Body of pancreas (tissue), 4 donors: ENCODE data around the gene ICOS.

Experiments used
- POLR2A ChIP-seq, 3 donors: fragments of 450-650 bp; IDR thresholded peaks; one replicate each; pipeline ENCODE4 v1.6.1; 2016; ENCODE audit warnings: antibody characterized with exemption in 3 of 3, mild to moderate bottlenecking in 2 of 3
- TF ChIP-seq, protein P1 (sequence below), 7 experiments: fragments of 450-650 bp in 4 of 7; fragments of 200-600 bp in 3 of 7; sonication (generic) in 3 of 7; IDR thresholded peaks; one replicate each; pipeline ENCODE4 v1.5.1; 2016 to 2019; ENCODE audit warnings: antibody characterized with exemption in 7 of 7

GRCh38 chr2:203992509-203992908 is 55.9 kb downstream of the ICOS start:
- TF ChIP-seq, protein P1, sequence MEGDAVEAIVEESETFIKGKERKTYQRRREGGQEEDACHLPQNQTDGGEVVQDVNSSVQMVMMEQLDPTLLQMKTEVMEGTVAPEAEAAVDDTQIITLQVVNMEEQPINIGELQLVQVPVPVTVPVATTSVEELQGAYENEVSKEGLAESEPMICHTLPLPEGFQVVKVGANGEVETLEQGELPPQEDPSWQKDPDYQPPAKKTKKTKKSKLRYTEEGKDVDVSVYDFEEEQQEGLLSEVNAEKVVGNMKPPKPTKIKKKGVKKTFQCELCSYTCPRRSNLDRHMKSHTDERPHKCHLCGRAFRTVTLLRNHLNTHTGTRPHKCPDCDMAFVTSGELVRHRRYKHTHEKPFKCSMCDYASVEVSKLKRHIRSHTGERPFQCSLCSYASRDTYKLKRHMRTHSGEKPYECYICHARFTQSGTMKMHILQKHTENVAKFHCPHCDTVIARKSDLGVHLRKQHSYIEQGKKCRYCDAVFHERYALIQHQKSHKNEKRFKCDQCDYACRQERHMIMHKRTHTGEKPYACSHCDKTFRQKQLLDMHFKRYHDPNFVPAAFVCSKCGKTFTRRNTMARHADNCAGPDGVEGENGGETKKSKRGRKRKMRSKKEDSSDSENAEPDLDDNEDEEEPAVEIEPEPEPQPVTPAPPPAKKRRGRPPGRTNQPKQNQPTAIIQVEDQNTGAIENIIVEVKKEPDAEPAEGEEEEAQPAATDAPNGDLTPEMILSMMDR (IDR thresholded peaks at IDR 0.05) = no peak
- no peak for TF ChIP-seq POLR2A (IDR thresholded peaks at IDR 0.05)
